HCT116 (cell line): ENCODE measurements around the gene BPIFA1. TPM values are rescaled to one million over a fixed set of nuclear protein-coding genes. Genes with fewer than 3 reads are reported as not detected.

Experiments
- ATAC-seq: fragments of 200-7000 bp; cut with Tn5 transposase; 2 replicates; pipeline ENCODE4 v1.9.1; 2020; ENCODE audit warnings: mild to moderate bottlenecking, moderate library complexity
- BruUV-seq: library from RNA; stranded (reverse); fragments of 400-500 nt; replicated peaks from 2 replicates; lab custom pipeline; 2021; lab: Mats Ljungman, UMichigan
- CTCF ChIA-PET: fragments of 300-600 bp; sonication (Branson Sonifier 250); formaldehyde crosslinking; loops from one replicate; lab custom pipeline; 2021; ENCODE audit warnings: antibody characterized with exemption; lab: Charles Lee
- POLR2A ChIA-PET: fragments of 300-600, 350-600 bp; sonication (Branson Sonifier 250); formaldehyde crosslinking; loops from one replicate; lab custom pipeline; 2021; ENCODE audit warnings: antibody characterized with exemption; lab: Charles Lee
- RAD21 ChIA-PET, 2 experiments: fragments of 300-600 bp; sonication (Branson Sonifier 250); formaldehyde crosslinking; loops; one replicate each; lab custom pipeline; 2023; ENCODE audit warnings: low total read pairs in 2 of 2; ENCODE audit not compliant: uncharacterized antibody in 2 of 2, unreplicated experiment in 2 of 2, low non-redundant PET in 1 of 2; lab: Charles Lee
- DNase-seq: peaks from one replicate; pipeline ENCODE4 v3.0.0-alpha.2; 2010; ENCODE audit warnings: low read depth, low spot score
- H2AFZ ChIP-seq: fragments of 200-600 bp; shearing (Covaris generic), sonication (generic); 2 replicates; pipeline ENCODE4 v1.6.1; 2017; ENCODE audit warnings: low read depth, mixed run types, mixed read lengths, antibody characterized with exemption, low read length; ENCODE audit not compliant: poor library complexity, severe bottlenecking
- H3K27ac ChIP-seq: 2 replicates; pipeline ENCODE4 v1.5.1; 2012; ENCODE audit warnings: low read depth, low read length
- H3K27me3 ChIP-seq: fragments of 200-600 bp; sonication (generic); 2 replicates; pipeline ENCODE4 v1.6.1; 2016; ENCODE audit warnings: mixed run types, low read length, mixed read lengths; ENCODE audit not compliant: insufficient read depth
- H3K36me3 ChIP-seq, 2 experiments: fragments of 200-500 bp in 1 of 2; fragments of 200-600 bp in 1 of 2; sonication (Bioruptor generic) in 1 of 2; sonication (generic) in 1 of 2; 2 replicates each; pipeline versions ENCODE4 v1.5.1 to v1.6.1; 2014 to 2016; ENCODE audit warnings: low read length in 2 of 2, inconsistent platforms in 1 of 2, mixed read lengths in 1 of 2, mixed run types in 1 of 2; ENCODE audit not compliant: insufficient read depth in 2 of 2, control insufficient read depth in 1 of 2
- H3K4me1 ChIP-seq, 2 experiments: fragments of 200-600 bp in 1 of 2; sonication (generic) in 1 of 2; 2 replicates each; pipeline versions ENCODE4 v1.5.1 to v1.6.1; 2012 to 2017; ENCODE audit warnings: low read length in 2 of 2, inconsistent platforms in 1 of 2, mild to moderate bottlenecking in 1 of 2, mixed read lengths in 1 of 2, mixed run types in 1 of 2, moderate library complexity in 1 of 2; ENCODE audit not compliant: insufficient read depth in 2 of 2, control insufficient read depth in 1 of 2
- H3K4me2 ChIP-seq: fragments of 200-600 bp; sonication (generic); 2 replicates; pipeline ENCODE4 v1.6.1; 2017; ENCODE audit warnings: mixed run types, low read length, mixed read lengths
- H3K4me3 ChIP-seq, 2 experiments: fragments of 200-600 bp in 1 of 2; sonication (generic) in 1 of 2; replicated peaks in 1 of 2; 2 replicates each; pipeline ENCODE4 v1.5.1; 2011 to 2016; ENCODE audit warnings: low read length in 2 of 2, control low read depth in 1 of 2, low read depth in 1 of 2, mild to moderate bottlenecking in 1 of 2, mixed read lengths in 1 of 2, mixed run types in 1 of 2
- H3K79me2 ChIP-seq: fragments of 200-600 bp; sonication (generic); 2 replicates; pipeline ENCODE4 v1.6.1; 2017; ENCODE audit warnings: mild to moderate bottlenecking, mixed run types, low read length, moderate library complexity, mixed read lengths; ENCODE audit not compliant: insufficient read depth
- H3K9ac ChIP-seq: fragments of 200-600 bp; sonication (generic); 2 replicates; pipeline ENCODE4 v1.6.1; 2016; ENCODE audit warnings: low read length, mixed read lengths
- H3K9me2 ChIP-seq: fragments of 200-600 bp; sonication (generic), shearing (Covaris generic); 2 replicates; pipeline ENCODE4 v1.6.1; 2017; ENCODE audit warnings: mixed run types, mild to moderate bottlenecking, moderate library complexity; ENCODE audit not compliant: insufficient read depth
- H3K9me3 ChIP-seq, 2 experiments: fragments of 200-500 bp in 1 of 2; fragments of 200-600 bp in 1 of 2; sonication (Bioruptor generic) in 1 of 2; sonication (generic) in 1 of 2; 2 replicates each; pipeline ENCODE4 v1.6.1; 2014 to 2017; ENCODE audit warnings: low read length in 2 of 2, mixed read lengths in 2 of 2, inconsistent platforms in 1 of 2, low read depth in 1 of 2, mild to moderate bottlenecking in 1 of 2, mixed run types in 1 of 2, moderate library complexity in 1 of 2; ENCODE audit not compliant: control insufficient read depth in 1 of 2, insufficient read depth in 1 of 2
- H4K20me1 ChIP-seq: fragments of 200-600 bp; sonication (generic), shearing (Covaris generic); 2 replicates; pipeline ENCODE4 v1.6.1; 2017; ENCODE audit warnings: mixed run types, mild to moderate bottlenecking, moderate library complexity; ENCODE audit not compliant: insufficient read depth
- CBX3 ChIP-seq: IDR thresholded peaks from 2 replicates; pipeline ENCODE4 v1.6.1; 2012; ENCODE audit warnings: low read depth
- CEBPB ChIP-seq: IDR thresholded peaks from 2 replicates; pipeline ENCODE4 v1.6.1; 2012; ENCODE audit warnings: low read depth
- ELF1 ChIP-seq: IDR thresholded peaks from 2 replicates; pipeline ENCODE4 v1.6.1; 2012; ENCODE audit warnings: low read depth, borderline replicate concordance
- EZH2 ChIP-seq: fragments of 200-600 bp; sonication (generic); IDR thresholded peaks from 2 replicates; pipeline ENCODE4 v1.6.1; 2017; ENCODE audit warnings: antibody characterized with exemption, mixed run types
- JUND ChIP-seq: IDR thresholded peaks from 2 replicates; pipeline ENCODE4 v1.6.1; 2012
- POLR2AphosphoS5 ChIP-seq: IDR thresholded peaks from 2 replicates; pipeline ENCODE4 v1.6.1; 2011; ENCODE audit warnings: mild to moderate bottlenecking, low read depth, low read length, moderate library complexity
- RAD21 ChIP-seq: IDR thresholded peaks from 2 replicates; pipeline ENCODE4 v1.6.1; 2012; ENCODE audit warnings: low read depth, mild to moderate bottlenecking
- REST ChIP-seq: IDR thresholded peaks from 2 replicates; pipeline ENCODE4 v1.6.1; 2012; ENCODE audit warnings: low read depth
- SIN3A ChIP-seq: IDR thresholded peaks from 2 replicates; pipeline ENCODE4 v1.6.1; 2012; ENCODE audit warnings: low read depth
- SP1 ChIP-seq: IDR thresholded peaks from 2 replicates; pipeline ENCODE4 v1.6.1; 2012; ENCODE audit warnings: low read depth
- SRF ChIP-seq: IDR thresholded peaks from 2 replicates; pipeline ENCODE4 v1.6.1; 2012; ENCODE audit warnings: low read depth
- YY1 ChIP-seq: IDR thresholded peaks from 2 replicates; pipeline ENCODE4 v1.6.1; 2011; ENCODE audit warnings: low read length, low read depth, moderate library complexity, mild to moderate bottlenecking; ENCODE audit not compliant: insufficient replicate concordance; ENCODE audit errors: extremely low read depth
- ZBTB33 ChIP-seq: IDR thresholded peaks from 2 replicates; pipeline ENCODE4 v1.6.1; 2011; ENCODE audit warnings: mild to moderate bottlenecking, low read length, moderate library complexity; ENCODE audit not compliant: insufficient replicate concordance; ENCODE audit errors: extremely low read depth
- ZFX ChIP-seq: fragments of 450-650 bp; IDR thresholded peaks from 2 replicates; pipeline ENCODE4 v1.6.1; 2017
- intact Hi-C: fragments of 100-400 bp; cut with micrococcal nuclease; formaldehyde crosslinking; loops from 2 replicates; pipeline ENCODE4 v1.10.0; 2022
- total RNA-seq: library from RNA; stranded (reverse); gene quantifications from one replicate; pipeline ENCODE4 v1.2.1, GENCODE V29; 2021; ENCODE audit not compliant: unreplicated experiment

BPIFA1 gene
- total RNA-seq, 1 experiment from 2014 or later, result not detected

GRCh38 chr20:33251496-33251895, 15.7 kb downstream of the BPIFA1 start:
- Histone ChIP-seq H4K20me1 (no peaks in the 10 kb centered on the region), H3K9me2 (no peaks in the 10 kb centered on the region), H3K4me2 (no peak overlapping the region), H2AFZ (no peak overlapping the region), H3K79me2 (no peaks in the 10 kb centered on the region), H3K27ac (no peak overlapping the region), H3K27me3 (no peaks in the 10 kb centered on the region), H3K9me3 (no peaks in the 10 kb centered on the region), H3K4me3 (no peak overlapping the region), H3K36me3 (no peaks in the 10 kb centered on the region), H3K4me1 (no peaks in the 10 kb centered on the region), H3K9ac (no peak overlapping the region)
- BruUV-seq, result no TSS peak
- intact Hi-C loops, result no loop called here
- ChIA-PET CTCF (no interaction called here), POLR2A (no interaction called here), RAD21 (no interaction called here)
- DNase-seq (no peak), ATAC-seq (no peak)
- TF ChIP-seq CEBPB, result no peak
- no peak for TF ChIP-seq YY1
- TF ChIP-seq RAD21, result no peak
- no peak for TF ChIP-seq ZBTB33
- TF ChIP-seq EZH2, result no peak
- no peak for TF ChIP-seq JUND

- Histone ChIP-seq H3K9me3 (no peaks in the 10 kb centered on the region), H3K4me3 (no peak overlapping the region), H3K79me2 (no peaks in the 10 kb centered on the region), H3K9me2 (no peaks in the 10 kb centered on the region), H3K4me2 (no peak overlapping the region), H3K36me3 (no peaks in the 10 kb centered on the region), H3K4me1 (no peaks in the 10 kb centered on the region), H2AFZ (no peak overlapping the region), H4K20me1 (no peaks in the 10 kb centered on the region), H3K27ac (no peak overlapping the region), H3K9ac (no peak overlapping the region), H3K27me3 (no peaks in the 10 kb centered on the region)
- ATAC-seq, result no peak
- DNase-seq, result no peak
- ChIA-PET POLR2A (no interaction called here), RAD21 (no interaction called here), CTCF (interaction anchor here (1.0 kb wide), 1 partner anchor 10 kb away, joined by 6 read pairs; no protein-coding TSS in a partner anchor)
- BruUV-seq, result no TSS peak
- intact Hi-C loops, result no loop called here
- TF ChIP-seq ZBTB33 (no peak), ELF1 (no peak), YY1 (no peak), CBX3 (no peak), REST (no peak), POLR2AphosphoS5 (no peak), SP1 (no peak), SIN3A (no peak), ZFX (no peak), SRF (no peak)
Observed at GRCh38 chr20:33252460-33252859, 16.7 kb downstream of the BPIFA1 start.
